ENCODE measurements around the gene ARAP3. TPM values are rescaled to one million over a fixed set of nuclear protein-coding genes. Genes with fewer than 3 reads are reported as not detected.

ARAP3 gene
- total RNA-seq, 1 donor from 2014 or later: 1.3 TPM

DNA sequence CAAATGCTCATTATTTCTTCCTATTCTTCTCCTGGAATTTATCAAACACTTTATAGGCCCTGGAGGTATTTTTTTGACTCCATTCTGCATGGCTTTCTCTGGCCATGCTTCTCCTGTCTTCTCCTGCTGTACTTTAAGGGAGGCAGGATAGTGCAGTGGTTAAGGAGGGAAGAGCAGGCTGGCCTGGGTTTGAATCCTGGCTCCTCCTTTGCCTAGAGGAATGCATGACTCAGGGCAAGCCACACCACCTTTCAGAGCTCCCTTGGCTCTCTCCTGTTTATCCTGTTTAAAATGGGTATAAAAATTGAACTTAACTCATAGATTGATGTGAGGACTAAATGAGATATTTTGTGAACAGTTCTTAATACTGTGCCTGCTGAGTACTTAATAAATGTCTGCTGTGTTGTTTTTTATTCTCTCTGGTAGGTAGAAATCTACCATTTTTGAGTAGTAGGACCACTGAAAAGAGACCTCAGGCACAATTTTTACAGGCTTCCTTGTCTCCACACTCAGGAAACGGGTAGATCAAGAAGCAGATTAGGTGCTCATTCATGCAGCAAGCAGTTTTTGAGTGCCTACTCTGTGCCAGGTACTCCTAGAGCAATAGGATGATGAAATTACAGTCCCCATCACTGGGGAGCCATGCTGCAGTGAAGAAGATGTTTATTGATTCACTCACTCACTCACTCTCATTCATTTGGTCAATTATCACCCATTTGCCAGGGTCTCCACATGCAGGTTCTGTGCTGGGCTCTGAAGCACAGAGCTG lies 32.7 kb upstream of the ARAP3 start:
- no peaks in the 10 kb centered on the region for H3K36me3 Mint-ChIP-seq (ENCODE audit: unreplicated experiment)
- no peak overlapping the region for H3K4me3 Mint-ChIP-seq (ENCODE audit: unreplicated experiment)
- no peak overlapping the region for H3K27ac Mint-ChIP-seq (ENCODE audit: unreplicated experiment)
- no peaks in the 10 kb centered on the region for H3K4me1 Mint-ChIP-seq (ENCODE audit: unreplicated experiment)
- H3K9me3 Mint-ChIP-seq (ENCODE audit: unreplicated experiment): no peaks in the 10 kb centered on the region
- no peak for DNase-seq (ENCODE audit: extremely low spot score, unreplicated experiment)
- TF ChIP-seq, protein P1, sequence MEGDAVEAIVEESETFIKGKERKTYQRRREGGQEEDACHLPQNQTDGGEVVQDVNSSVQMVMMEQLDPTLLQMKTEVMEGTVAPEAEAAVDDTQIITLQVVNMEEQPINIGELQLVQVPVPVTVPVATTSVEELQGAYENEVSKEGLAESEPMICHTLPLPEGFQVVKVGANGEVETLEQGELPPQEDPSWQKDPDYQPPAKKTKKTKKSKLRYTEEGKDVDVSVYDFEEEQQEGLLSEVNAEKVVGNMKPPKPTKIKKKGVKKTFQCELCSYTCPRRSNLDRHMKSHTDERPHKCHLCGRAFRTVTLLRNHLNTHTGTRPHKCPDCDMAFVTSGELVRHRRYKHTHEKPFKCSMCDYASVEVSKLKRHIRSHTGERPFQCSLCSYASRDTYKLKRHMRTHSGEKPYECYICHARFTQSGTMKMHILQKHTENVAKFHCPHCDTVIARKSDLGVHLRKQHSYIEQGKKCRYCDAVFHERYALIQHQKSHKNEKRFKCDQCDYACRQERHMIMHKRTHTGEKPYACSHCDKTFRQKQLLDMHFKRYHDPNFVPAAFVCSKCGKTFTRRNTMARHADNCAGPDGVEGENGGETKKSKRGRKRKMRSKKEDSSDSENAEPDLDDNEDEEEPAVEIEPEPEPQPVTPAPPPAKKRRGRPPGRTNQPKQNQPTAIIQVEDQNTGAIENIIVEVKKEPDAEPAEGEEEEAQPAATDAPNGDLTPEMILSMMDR (IDR thresholded peaks at IDR 0.05): no peak
- H3K27me3 Mint-ChIP-seq (ENCODE audit: unreplicated experiment): peaks cover 55% of the 10 kb centered on the region

DNA sequence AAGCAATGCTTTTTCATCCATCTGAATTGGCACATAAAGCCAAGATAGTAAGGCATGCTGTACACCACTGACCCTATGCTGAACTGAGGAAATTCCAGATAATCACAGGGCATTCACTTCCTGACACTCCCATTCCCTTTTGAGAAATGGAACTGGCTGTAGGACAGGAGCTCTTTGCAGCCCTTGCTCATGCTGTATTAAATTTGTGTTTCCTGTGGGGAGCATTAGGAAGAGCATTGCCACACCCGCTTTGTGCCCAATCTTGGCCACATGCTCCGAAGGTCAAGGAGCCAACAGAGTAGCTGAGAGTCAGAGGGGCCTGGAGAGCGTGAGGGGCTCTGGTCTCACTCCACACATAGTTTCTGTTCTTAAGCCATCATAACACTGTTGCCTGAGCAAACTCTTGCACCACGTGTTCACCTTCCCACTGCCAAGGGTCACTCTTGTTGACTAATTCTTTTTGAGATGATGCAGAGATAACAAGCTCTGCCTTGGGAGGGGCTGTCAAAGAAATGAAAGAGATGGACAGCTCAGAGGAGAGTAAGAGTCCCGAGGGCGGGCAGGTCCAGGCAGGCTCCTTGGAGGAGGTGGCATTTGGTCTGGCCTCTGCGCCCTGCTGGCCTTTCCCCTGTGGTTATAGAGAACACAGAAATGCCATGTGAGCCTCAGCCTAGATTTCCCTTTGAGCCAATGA lies 31.7 kb upstream of the ARAP3 start:
- H3K36me3 Mint-ChIP-seq (ENCODE audit: unreplicated experiment): no peaks in the 10 kb centered on the region
- H3K27ac Mint-ChIP-seq (ENCODE audit: unreplicated experiment): no peak overlapping the region
- H3K4me3 Mint-ChIP-seq (ENCODE audit: unreplicated experiment): no peak overlapping the region
- TF ChIP-seq, protein P1 (IDR thresholded peaks at IDR 0.05): no peak
- no peaks in the 10 kb centered on the region for H3K9me3 Mint-ChIP-seq (ENCODE audit: unreplicated experiment)
- peaks cover 59% of the 10 kb centered on the region for H3K27me3 Mint-ChIP-seq (ENCODE audit: unreplicated experiment)
- DNase-seq (ENCODE audit: extremely low spot score, unreplicated experiment): no peak
- H3K4me1 Mint-ChIP-seq (ENCODE audit: unreplicated experiment): no peaks in the 10 kb centered on the region

DNA sequence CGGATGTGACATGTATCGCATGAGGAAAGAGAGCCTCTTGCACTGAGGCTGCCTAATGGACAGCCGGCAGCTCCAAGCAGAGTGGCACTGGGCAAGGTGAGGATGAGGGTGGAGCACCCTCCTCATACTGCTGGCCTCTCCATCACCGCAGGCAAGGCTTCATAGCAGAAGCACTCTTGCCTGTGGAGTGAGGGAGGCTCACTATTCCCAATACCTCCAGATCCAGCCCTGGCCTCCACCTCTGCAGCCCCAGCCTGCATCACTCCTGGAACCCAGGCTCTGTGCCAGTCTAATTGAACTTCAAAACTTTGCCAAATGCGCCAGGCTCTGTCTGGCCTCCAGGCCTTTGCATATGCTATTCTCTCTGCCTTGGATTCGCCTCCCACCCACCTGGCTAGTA lies 29.7 kb upstream of the ARAP3 start:
- Mint-ChIP-seq H3K36me3 (ENCODE audit: unreplicated experiment) (no peaks in the 10 kb centered on the region), H3K4me3 (ENCODE audit: unreplicated experiment) (no peak overlapping the region), H3K4me1 (ENCODE audit: unreplicated experiment) (no peaks in the 10 kb centered on the region), H3K27ac (ENCODE audit: unreplicated experiment) (no peak overlapping the region), H3K27me3 (ENCODE audit: unreplicated experiment) (peaks cover 54% of the 10 kb centered on the region), H3K9me3 (ENCODE audit: unreplicated experiment) (no peaks in the 10 kb centered on the region)
- DNase-seq (ENCODE audit: extremely low spot score, unreplicated experiment): no peak
- TF ChIP-seq, protein P1 (IDR thresholded peaks at IDR 0.05): no peak

DNA sequence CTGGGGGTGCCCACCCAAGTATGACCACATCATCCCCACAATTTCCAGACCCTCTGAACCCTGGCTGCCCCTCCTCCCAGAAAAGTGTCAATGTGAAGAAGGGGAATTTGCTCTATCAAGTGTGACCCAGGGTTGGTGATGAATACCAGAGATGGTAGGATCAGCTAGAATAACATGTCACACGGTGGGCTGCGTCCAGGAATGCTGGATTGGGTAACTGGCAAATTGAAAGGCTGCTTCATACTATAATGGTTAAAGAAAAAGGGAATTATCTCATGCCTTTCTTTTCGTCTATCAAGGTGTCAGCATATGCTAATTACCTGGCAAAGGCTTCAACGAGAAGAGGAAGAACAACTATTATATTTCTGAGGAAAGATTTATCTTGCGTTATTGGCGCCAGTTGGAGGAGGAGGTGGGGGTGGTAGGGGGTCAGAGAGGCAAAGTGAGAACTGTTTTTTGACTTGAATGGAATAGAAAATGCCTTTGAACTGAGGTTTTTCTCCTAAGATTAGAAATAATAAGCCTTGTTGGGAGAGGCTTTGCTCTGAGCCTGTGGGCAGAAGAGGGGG lies 27.8 kb upstream of the ARAP3 start:
- Mint-ChIP-seq H3K27me3 (ENCODE audit: unreplicated experiment) (peaks cover 40% of the 10 kb centered on the region), H3K9me3 (ENCODE audit: unreplicated experiment) (no peaks in the 10 kb centered on the region), H3K27ac (ENCODE audit: unreplicated experiment) (no peak overlapping the region), H3K36me3 (ENCODE audit: unreplicated experiment) (no peaks in the 10 kb centered on the region), H3K4me3 (ENCODE audit: unreplicated experiment) (no peak overlapping the region), H3K4me1 (ENCODE audit: unreplicated experiment) (no peaks in the 10 kb centered on the region)
- TF ChIP-seq, protein P1 (IDR thresholded peaks at IDR 0.05): no peak
- DNase-seq (ENCODE audit: extremely low spot score, unreplicated experiment): no peak

DNA sequence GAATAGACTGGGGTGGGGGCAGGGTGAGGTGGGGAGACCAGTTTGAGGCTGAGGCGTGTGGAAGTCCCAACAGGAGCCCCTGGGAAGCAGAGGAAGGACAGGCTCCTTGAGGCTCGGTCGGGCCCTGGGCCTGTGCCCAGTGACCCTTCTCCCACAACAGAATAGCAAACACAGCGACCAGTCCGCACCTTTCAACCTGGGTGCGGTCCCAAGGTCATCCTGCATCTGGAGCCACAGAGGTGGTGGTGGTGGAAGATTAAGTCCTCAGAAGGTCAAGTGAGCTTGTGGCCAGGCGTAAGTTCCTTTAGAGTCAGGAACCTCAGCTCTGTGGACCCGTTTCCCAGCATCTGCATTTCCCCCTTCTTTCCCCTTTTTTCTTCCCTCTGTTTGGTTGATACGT lies 26.0 kb upstream of the ARAP3 start:
- TF ChIP-seq, protein P1 (IDR thresholded peaks at IDR 0.05): no peak
- no peak for DNase-seq (ENCODE audit: extremely low spot score, unreplicated experiment)
- Mint-ChIP-seq H3K4me3 (ENCODE audit: unreplicated experiment) (no peak overlapping the region), H3K4me1 (ENCODE audit: unreplicated experiment) (peaks cover 3% of the 10 kb centered on the region), H3K27me3 (ENCODE audit: unreplicated experiment) (peaks cover 34% of the 10 kb centered on the region), H3K27ac (ENCODE audit: unreplicated experiment) (no peak overlapping the region), H3K36me3 (ENCODE audit: unreplicated experiment) (no peaks in the 10 kb centered on the region), H3K9me3 (ENCODE audit: unreplicated experiment) (no peaks in the 10 kb centered on the region)

Data from osteocyte (in vitro differentiated cells).